ENCODE data around the gene PPIG.

DNA sequence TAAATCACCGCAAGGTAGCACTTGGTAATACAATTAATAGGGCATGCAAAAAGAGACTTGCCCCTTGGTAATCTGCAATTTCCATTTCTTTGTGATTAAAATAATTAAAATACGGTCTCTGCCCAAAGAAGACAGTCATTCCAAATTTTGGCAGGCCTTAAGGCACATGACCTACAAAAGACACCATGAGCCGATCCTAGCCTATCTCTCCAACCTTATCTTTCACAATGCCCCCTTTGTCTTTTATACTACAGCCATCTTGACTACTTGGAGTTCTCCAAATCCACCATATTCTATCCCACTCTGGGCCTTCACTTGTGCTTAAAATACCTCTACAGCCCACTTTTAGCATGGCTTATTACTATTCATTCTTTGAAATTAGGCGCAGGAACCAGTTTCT is 86.8 kb downstream of the PPIG start:
- TF ChIP-seq, protein P1, sequence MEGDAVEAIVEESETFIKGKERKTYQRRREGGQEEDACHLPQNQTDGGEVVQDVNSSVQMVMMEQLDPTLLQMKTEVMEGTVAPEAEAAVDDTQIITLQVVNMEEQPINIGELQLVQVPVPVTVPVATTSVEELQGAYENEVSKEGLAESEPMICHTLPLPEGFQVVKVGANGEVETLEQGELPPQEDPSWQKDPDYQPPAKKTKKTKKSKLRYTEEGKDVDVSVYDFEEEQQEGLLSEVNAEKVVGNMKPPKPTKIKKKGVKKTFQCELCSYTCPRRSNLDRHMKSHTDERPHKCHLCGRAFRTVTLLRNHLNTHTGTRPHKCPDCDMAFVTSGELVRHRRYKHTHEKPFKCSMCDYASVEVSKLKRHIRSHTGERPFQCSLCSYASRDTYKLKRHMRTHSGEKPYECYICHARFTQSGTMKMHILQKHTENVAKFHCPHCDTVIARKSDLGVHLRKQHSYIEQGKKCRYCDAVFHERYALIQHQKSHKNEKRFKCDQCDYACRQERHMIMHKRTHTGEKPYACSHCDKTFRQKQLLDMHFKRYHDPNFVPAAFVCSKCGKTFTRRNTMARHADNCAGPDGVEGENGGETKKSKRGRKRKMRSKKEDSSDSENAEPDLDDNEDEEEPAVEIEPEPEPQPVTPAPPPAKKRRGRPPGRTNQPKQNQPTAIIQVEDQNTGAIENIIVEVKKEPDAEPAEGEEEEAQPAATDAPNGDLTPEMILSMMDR (IDR thresholded peaks at IDR 0.05), result no peak
- TF ChIP-seq POLR2A (IDR thresholded peaks at IDR 0.05), result no peak

All from tibial nerve (tissue), 3 donors.